ENCODE measurements around the gene SUCLA2.

Gene SUCLA2

DNA sequence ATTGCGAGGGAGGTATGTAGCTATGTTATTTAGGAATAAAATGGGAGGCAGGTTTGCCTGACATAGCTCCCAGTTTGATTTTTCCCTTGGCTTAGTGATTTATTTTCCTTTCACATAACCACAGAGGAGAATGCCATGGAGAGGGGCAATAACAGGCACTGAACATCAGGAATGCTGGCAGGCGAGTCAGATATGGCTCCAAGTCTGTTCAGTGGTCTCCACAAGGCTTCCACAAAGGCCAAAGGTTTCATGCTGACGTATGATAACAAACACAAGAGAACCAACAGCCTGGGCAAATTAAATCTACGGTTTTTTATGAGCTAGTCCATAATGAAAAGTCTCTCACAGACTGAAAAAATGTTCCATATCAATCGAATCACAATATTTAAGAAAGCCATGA lies 66.7 kb downstream of the SUCLA2 start:
- DNase-seq (ENCODE audit: low spot score) (no peak), ATAC-seq (ENCODE audit: low read depth) (no peak)
- no peak overlapping the region for H3K4me3 ChIP-seq (ENCODE audit: severe bottlenecking)
- H3K27me3 ChIP-seq (ENCODE audit: insufficient read depth, poor library complexity, severe bottlenecking) = no peaks in the 10 kb centered on the region
- TF ChIP-seq, protein P1, sequence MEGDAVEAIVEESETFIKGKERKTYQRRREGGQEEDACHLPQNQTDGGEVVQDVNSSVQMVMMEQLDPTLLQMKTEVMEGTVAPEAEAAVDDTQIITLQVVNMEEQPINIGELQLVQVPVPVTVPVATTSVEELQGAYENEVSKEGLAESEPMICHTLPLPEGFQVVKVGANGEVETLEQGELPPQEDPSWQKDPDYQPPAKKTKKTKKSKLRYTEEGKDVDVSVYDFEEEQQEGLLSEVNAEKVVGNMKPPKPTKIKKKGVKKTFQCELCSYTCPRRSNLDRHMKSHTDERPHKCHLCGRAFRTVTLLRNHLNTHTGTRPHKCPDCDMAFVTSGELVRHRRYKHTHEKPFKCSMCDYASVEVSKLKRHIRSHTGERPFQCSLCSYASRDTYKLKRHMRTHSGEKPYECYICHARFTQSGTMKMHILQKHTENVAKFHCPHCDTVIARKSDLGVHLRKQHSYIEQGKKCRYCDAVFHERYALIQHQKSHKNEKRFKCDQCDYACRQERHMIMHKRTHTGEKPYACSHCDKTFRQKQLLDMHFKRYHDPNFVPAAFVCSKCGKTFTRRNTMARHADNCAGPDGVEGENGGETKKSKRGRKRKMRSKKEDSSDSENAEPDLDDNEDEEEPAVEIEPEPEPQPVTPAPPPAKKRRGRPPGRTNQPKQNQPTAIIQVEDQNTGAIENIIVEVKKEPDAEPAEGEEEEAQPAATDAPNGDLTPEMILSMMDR (IDR thresholded peaks at IDR 0.05; ENCODE audit: poor library complexity, severe bottlenecking) = no peak
- no peaks in the 10 kb centered on the region for H3K4me1 ChIP-seq (ENCODE audit: insufficient read depth, poor library complexity, severe bottlenecking)
- no peak overlapping the region for H3K27ac ChIP-seq (ENCODE audit: poor library complexity, severe bottlenecking)
- 0 out of 2 replicates have a peak, but pooled peaks cover 3% of the 10 kb centered on the region for H3K36me3 ChIP-seq (ENCODE audit: low read depth)
- no peaks in the 10 kb centered on the region for H3K9me3 ChIP-seq (ENCODE audit: severe bottlenecking)

DNA sequence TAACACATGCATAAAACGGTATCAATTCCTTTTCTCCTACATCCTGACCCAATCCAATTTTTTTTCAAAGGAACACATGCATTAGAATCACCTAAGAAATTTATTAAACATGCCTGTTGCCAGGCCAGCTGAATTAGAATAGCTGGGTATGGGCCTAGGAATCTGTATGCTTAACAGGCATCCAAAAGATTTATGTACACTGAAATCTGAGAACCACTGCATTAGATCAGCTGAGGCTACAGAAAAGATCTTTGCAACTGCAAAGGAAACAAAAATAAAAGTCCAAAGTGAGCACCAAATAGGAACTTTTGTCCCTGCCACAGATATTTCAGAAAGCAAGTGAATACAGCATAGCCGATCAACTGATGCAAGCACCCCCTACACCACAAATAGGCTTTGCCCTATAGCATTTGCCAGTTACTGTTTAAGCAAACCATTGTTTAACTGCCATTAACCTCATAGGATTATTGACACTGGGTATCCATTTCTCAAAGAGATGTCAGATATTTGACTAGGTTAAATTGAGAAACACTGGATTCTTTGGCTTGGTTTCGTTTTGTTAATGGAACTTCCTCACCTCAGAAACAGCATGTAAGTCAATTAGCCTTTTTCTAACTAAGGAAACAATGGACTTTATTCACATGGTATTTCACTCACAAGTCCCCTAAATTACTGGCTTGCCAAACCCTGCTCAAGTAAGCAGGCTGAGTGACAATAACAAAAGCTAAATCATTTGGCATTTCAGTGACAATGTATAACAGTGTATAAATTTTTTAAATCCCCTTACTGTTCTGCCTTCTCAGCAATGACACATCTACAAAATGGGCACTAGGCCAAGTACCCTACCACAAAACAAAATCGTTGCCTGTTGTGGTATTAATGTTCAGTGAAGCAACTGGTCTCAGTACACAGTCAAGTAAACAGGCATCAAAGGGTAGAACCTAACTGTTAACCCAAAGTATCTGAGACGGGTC lies 67.8 kb downstream of the SUCLA2 start:
- H3K36me3 ChIP-seq (ENCODE audit: low read depth) = 0 out of 2 replicates have a peak, but pooled peaks cover 3% of the 10 kb centered on the region
- no peak overlapping the region for H3K4me3 ChIP-seq (ENCODE audit: severe bottlenecking)
- no peak overlapping the region for H3K27ac ChIP-seq (ENCODE audit: poor library complexity, severe bottlenecking)
- TF ChIP-seq, protein P1 (IDR thresholded peaks at IDR 0.05; ENCODE audit: poor library complexity, severe bottlenecking) = no peak
- DNase-seq (ENCODE audit: low spot score) (no peak), ATAC-seq (ENCODE audit: low read depth) (no peak)
- H3K9me3 ChIP-seq (ENCODE audit: severe bottlenecking) = no peaks in the 10 kb centered on the region
- no peaks in the 10 kb centered on the region for H3K27me3 ChIP-seq (ENCODE audit: insufficient read depth, poor library complexity, severe bottlenecking)
- no peaks in the 10 kb centered on the region for H3K4me1 ChIP-seq (ENCODE audit: insufficient read depth, poor library complexity, severe bottlenecking)

DNA sequence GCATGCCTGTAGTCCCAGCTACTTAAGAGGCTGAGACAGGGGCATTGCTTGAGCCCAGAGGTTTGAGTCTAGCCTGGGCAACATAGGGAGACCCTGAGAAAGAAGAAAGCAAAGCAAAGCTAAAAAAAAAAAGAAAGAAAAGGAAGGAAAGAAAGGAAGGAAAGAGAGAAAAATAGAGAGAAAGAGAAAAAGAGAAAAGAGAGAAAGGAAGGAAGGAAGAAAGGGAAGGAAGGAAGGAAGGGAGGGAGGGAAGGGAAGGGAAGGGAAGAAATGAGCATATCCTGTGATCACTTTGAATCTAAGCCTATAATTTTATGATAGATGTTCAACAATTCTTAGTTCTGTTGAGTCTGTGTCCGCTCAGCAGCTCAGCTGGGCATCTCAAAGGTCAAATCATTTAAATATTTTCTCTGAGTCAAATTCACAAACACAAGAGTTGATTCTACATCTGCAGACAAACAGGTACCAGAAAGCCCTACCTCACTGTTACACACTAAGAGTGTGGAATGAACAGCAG lies 70.4 kb downstream of the SUCLA2 start:
- no peak overlapping the region for H3K4me3 ChIP-seq (ENCODE audit: severe bottlenecking)
- H3K27ac ChIP-seq (ENCODE audit: poor library complexity, severe bottlenecking) = no peak overlapping the region
- H3K9me3 ChIP-seq (ENCODE audit: severe bottlenecking) = no peaks in the 10 kb centered on the region
- ATAC-seq (ENCODE audit: low read depth) (no peak), DNase-seq (ENCODE audit: low spot score) (no peak)
- TF ChIP-seq, protein P1 (IDR thresholded peaks at IDR 0.05; ENCODE audit: poor library complexity, severe bottlenecking) = no peak
- H3K36me3 ChIP-seq (ENCODE audit: low read depth) = no peaks in the 10 kb centered on the region
- no peaks in the 10 kb centered on the region for H3K27me3 ChIP-seq (ENCODE audit: insufficient read depth, poor library complexity, severe bottlenecking)
- H3K4me1 ChIP-seq (ENCODE audit: insufficient read depth, poor library complexity, severe bottlenecking) = no peaks in the 10 kb centered on the region

DNA sequence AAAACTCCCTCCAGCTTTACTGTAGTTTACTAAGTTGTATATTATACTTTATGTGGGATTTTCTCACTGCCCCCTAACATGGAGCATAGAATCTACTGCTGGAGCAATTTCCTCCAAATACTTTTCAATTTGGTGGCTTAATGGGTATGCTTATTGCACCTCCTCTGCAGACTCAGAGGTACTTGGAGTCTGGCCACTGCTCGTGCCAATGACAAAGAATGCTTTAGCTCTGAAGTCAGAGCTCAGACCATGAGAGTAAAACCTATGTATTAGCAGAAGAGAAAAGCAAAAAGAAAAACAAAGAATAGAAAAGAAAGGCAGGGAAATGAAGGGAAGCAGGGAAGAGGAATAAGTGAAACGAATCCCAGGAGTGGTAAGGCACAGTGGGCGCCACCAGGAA lies 71.9 kb downstream of the SUCLA2 start:
- no peak overlapping the region for H3K4me3 ChIP-seq (ENCODE audit: severe bottlenecking)
- TF ChIP-seq, protein P1 (IDR thresholded peaks at IDR 0.05; ENCODE audit: poor library complexity, severe bottlenecking) = no peak
- H3K9me3 ChIP-seq (ENCODE audit: severe bottlenecking) = no peaks in the 10 kb centered on the region
- ATAC-seq (ENCODE audit: low read depth) (no peak), DNase-seq (ENCODE audit: low spot score) (no peak)
- H3K36me3 ChIP-seq (ENCODE audit: low read depth) = no peaks in the 10 kb centered on the region
- H3K27ac ChIP-seq (ENCODE audit: poor library complexity, severe bottlenecking) = no peak overlapping the region
- H3K4me1 ChIP-seq (ENCODE audit: insufficient read depth, poor library complexity, severe bottlenecking) = no peaks in the 10 kb centered on the region
- no peaks in the 10 kb centered on the region for H3K27me3 ChIP-seq (ENCODE audit: insufficient read depth, poor library complexity, severe bottlenecking)

Measured in RWPE2 (cell line).